ENCODE measurements around the gene RASL11B. TPM values are rescaled to one million over a fixed set of nuclear protein-coding genes. Genes with fewer than 3 reads are reported as not detected.

The RASL11B gene
- total RNA-seq, 1 donor from 2014 or later = 6.3 TPM

GRCh38 chr4:52869196-52869595 is 7.1 kb downstream of the RASL11B start:
- Histone ChIP-seq H3K9me3 (ENCODE audit: control insufficient read depth in 3 of 3, low read length in 3 of 3) (no peaks in the 10 kb centered on the region), H3K36me3 (ENCODE audit: control insufficient read depth in 3 of 3, insufficient read depth in 3 of 3, low read length in 3 of 3) (peaks cover 0 to 5% (median 2%) of the 10 kb centered on the region in 3 donors)

GRCh38 chr4:52869656-52870055 is 7.5 kb downstream of the RASL11B start:
- peaks cover 0 to 5% (median 2%) of the 10 kb centered on the region in 3 donors for H3K36me3 ChIP-seq (ENCODE audit: control insufficient read depth in 3 of 3, insufficient read depth in 3 of 3, low read length in 3 of 3)
- H3K4me3 ChIP-seq (ENCODE audit: low read length in 3 of 3) = peak overlapping the region in 2 of 3 donors; percentile 55 to 62
- H3K27ac ChIP-seq (ENCODE audit: low read depth, low read length) = peak overlapping the region; percentile 15
- peak overlapping the region in 1 of 3 donors; percentile 61 for H3K9ac ChIP-seq (ENCODE audit: low read depth in 1 of 3, low read length in 3 of 3)
- H3K4me1 ChIP-seq (ENCODE audit: control insufficient read depth in 3 of 3, insufficient read depth in 3 of 3, low read length in 3 of 3) = peaks cover 26 to 37% (median 29%) of the 10 kb centered on the region in 3 donors
- no peaks in the 10 kb centered on the region for H3K27me3 ChIP-seq (ENCODE audit: control insufficient read depth in 3 of 3, insufficient read depth in 3 of 3, low read length in 3 of 3)
- H3K9me3 ChIP-seq (ENCODE audit: control insufficient read depth in 3 of 3, low read length in 3 of 3) = no peaks in the 10 kb centered on the region

More at GRCh38 chr4:52869196-52869595, 7.1 kb downstream of the RASL11B start:
- Histone ChIP-seq H3K27me3 (ENCODE audit: control insufficient read depth in 3 of 3, insufficient read depth in 3 of 3, low read length in 3 of 3) (no peaks in the 10 kb centered on the region), H3K9ac (ENCODE audit: low read depth in 1 of 3, low read length in 3 of 3) (peak overlapping the region in 1 of 3 donors; percentile 61), H3K27ac (ENCODE audit: low read depth, low read length) (peak overlapping the region; percentile 15), H3K4me3 (ENCODE audit: low read length in 3 of 3) (peak overlapping the region in 2 of 3 donors; percentile 55 to 62), H3K4me1 (ENCODE audit: control insufficient read depth in 3 of 3, insufficient read depth in 3 of 3, low read length in 3 of 3) (peaks cover 26 to 36% (median 29%) of the 10 kb centered on the region in 3 donors)

GRCh38 chr4:52870225-52870624 is 8.1 kb downstream of the RASL11B start:
- H3K27ac ChIP-seq (ENCODE audit: low read depth, low read length) = no peak overlapping the region
- H3K27me3 ChIP-seq (ENCODE audit: control insufficient read depth in 3 of 3, insufficient read depth in 3 of 3, low read length in 3 of 3) = no peaks in the 10 kb centered on the region
- no peak overlapping the region for H3K9ac ChIP-seq (ENCODE audit: low read depth in 1 of 3, low read length in 3 of 3)
- H3K4me1 ChIP-seq (ENCODE audit: control insufficient read depth in 3 of 3, insufficient read depth in 3 of 3, low read length in 3 of 3) = peaks cover 25 to 33% (median 26%) of the 10 kb centered on the region in 3 donors
- no peak overlapping the region for H3K4me3 ChIP-seq (ENCODE audit: low read length in 3 of 3)
- peaks cover 0 to 5% (median 2%) of the 10 kb centered on the region in 3 donors for H3K36me3 ChIP-seq (ENCODE audit: control insufficient read depth in 3 of 3, insufficient read depth in 3 of 3, low read length in 3 of 3)
- H3K9me3 ChIP-seq (ENCODE audit: control insufficient read depth in 3 of 3, low read length in 3 of 3) = no peaks in the 10 kb centered on the region

DNA sequence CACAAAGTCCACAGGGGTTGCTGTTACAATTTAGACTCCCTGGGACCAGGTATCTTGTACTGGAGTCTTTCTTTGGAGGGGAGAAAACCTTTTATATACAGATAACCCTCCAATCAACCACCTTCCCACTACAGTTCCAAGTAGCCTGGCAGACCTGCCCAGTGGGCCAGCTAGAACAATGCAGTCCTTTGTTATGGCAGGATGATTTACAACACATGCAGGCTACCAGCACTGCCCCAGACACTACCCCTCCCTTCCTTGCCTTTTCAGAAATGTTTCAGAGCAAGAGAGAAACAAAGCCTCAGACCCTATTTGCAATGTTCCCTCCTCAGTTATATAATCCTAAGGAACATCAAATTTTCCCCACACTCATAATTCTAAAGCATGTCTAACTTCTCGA is 11.1 kb downstream of the RASL11B start:
- Histone ChIP-seq H3K9ac (ENCODE audit: low read depth in 1 of 3, low read length in 3 of 3) (no peak overlapping the region), H3K4me1 (ENCODE audit: control insufficient read depth in 3 of 3, insufficient read depth in 3 of 3, low read length in 3 of 3) (peaks cover 28 to 36% (median 30%) of the 10 kb centered on the region in 3 donors), H3K4me3 (ENCODE audit: low read length in 3 of 3) (no peak overlapping the region), H3K27ac (ENCODE audit: low read depth, low read length) (no peak overlapping the region), H3K9me3 (ENCODE audit: control insufficient read depth in 3 of 3, low read length in 3 of 3) (no peaks in the 10 kb centered on the region), H3K36me3 (ENCODE audit: control insufficient read depth in 3 of 3, insufficient read depth in 3 of 3, low read length in 3 of 3) (no peaks in the 10 kb centered on the region), H3K27me3 (ENCODE audit: control insufficient read depth in 3 of 3, insufficient read depth in 3 of 3, low read length in 3 of 3) (no peaks in the 10 kb centered on the region)

- Histone ChIP-seq H3K4me3 (ENCODE audit: low read length in 3 of 3) (no peak overlapping the region), H3K27me3 (ENCODE audit: control insufficient read depth in 3 of 3, insufficient read depth in 3 of 3, low read length in 3 of 3) (no peaks in the 10 kb centered on the region), H3K4me1 (ENCODE audit: control insufficient read depth in 3 of 3, insufficient read depth in 3 of 3, low read length in 3 of 3) (peaks cover 20 to 28% (median 24%) of the 10 kb centered on the region in 3 donors), H3K9ac (ENCODE audit: low read depth in 1 of 3, low read length in 3 of 3) (no peak overlapping the region), H3K9me3 (ENCODE audit: control insufficient read depth in 3 of 3, low read length in 3 of 3) (no peaks in the 10 kb centered on the region), H3K36me3 (ENCODE audit: control insufficient read depth in 3 of 3, insufficient read depth in 3 of 3, low read length in 3 of 3) (no peaks in the 10 kb centered on the region), H3K27ac (ENCODE audit: low read depth, low read length) (no peak overlapping the region)
Observed at GRCh38 chr4:52873861-52874343, 11.8 kb downstream of the RASL11B start.

GRCh38 chr4:52874948-52875347 is 12.8 kb downstream of the RASL11B start:
- no peak overlapping the region for H3K4me3 ChIP-seq (ENCODE audit: low read length in 3 of 3)
- peaks cover 10 to 18% (median 14%) of the 10 kb centered on the region in 3 donors for H3K4me1 ChIP-seq (ENCODE audit: control insufficient read depth in 3 of 3, insufficient read depth in 3 of 3, low read length in 3 of 3)
- H3K27me3 ChIP-seq (ENCODE audit: control insufficient read depth in 3 of 3, insufficient read depth in 3 of 3, low read length in 3 of 3) = no peaks in the 10 kb centered on the region
- no peaks in the 10 kb centered on the region for H3K9me3 ChIP-seq (ENCODE audit: control insufficient read depth in 3 of 3, low read length in 3 of 3)
- H3K27ac ChIP-seq (ENCODE audit: low read depth, low read length) = no peak overlapping the region
- no peak overlapping the region for H3K9ac ChIP-seq (ENCODE audit: low read depth in 1 of 3, low read length in 3 of 3)
- no peaks in the 10 kb centered on the region for H3K36me3 ChIP-seq (ENCODE audit: control insufficient read depth in 3 of 3, insufficient read depth in 3 of 3, low read length in 3 of 3)

DNA sequence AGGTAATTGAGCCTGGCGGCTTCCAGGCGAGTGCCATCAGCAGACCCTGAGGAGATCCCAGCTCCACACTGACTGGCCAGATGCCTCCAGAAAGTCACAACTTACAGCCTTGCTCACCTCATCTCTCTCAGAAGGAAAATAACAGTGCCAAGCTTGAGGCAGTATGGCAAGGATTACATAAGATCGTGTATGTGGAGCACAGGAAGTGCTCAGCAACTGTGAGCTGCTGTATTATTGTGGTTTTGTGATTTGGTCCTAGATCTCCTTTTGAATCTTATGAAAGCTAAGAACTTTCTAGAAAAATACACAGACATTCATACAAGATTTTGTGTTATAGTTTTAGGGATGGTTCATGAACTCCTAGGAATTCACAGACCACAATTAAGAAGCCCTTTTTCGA is 14.0 kb downstream of the RASL11B start:
- Histone ChIP-seq H3K27ac (ENCODE audit: low read depth, low read length) (no peak overlapping the region), H3K4me1 (ENCODE audit: control insufficient read depth in 3 of 3, insufficient read depth in 3 of 3, low read length in 3 of 3) (peaks cover 6 to 13% (median 9%) of the 10 kb centered on the region in 3 donors), H3K9ac (ENCODE audit: low read depth in 1 of 3, low read length in 3 of 3) (no peak overlapping the region), H3K4me3 (ENCODE audit: low read length in 3 of 3) (no peak overlapping the region), H3K27me3 (ENCODE audit: control insufficient read depth in 3 of 3, insufficient read depth in 3 of 3, low read length in 3 of 3) (no peaks in the 10 kb centered on the region), H3K36me3 (ENCODE audit: control insufficient read depth in 3 of 3, insufficient read depth in 3 of 3, low read length in 3 of 3) (no peaks in the 10 kb centered on the region), H3K9me3 (ENCODE audit: control insufficient read depth in 3 of 3, low read length in 3 of 3) (no peaks in the 10 kb centered on the region)

- peak overlapping the region in 1 of 3 donors; percentile 10 for H3K9ac ChIP-seq (ENCODE audit: low read depth in 1 of 3, low read length in 3 of 3)
- H3K36me3 ChIP-seq (ENCODE audit: control insufficient read depth in 3 of 3, insufficient read depth in 3 of 3, low read length in 3 of 3) = no peaks in the 10 kb centered on the region
- no peaks in the 10 kb centered on the region for H3K9me3 ChIP-seq (ENCODE audit: control insufficient read depth in 3 of 3, low read length in 3 of 3)
- H3K4me1 ChIP-seq (ENCODE audit: control insufficient read depth in 3 of 3, insufficient read depth in 3 of 3, low read length in 3 of 3) = peaks cover 6 to 13% (median 9%) of the 10 kb centered on the region in 3 donors
- H3K27ac ChIP-seq (ENCODE audit: low read depth, low read length) = no peak overlapping the region
- no peak overlapping the region for H3K4me3 ChIP-seq (ENCODE audit: low read length in 3 of 3)
- H3K27me3 ChIP-seq (ENCODE audit: control insufficient read depth in 3 of 3, insufficient read depth in 3 of 3, low read length in 3 of 3) = no peaks in the 10 kb centered on the region
Observed at GRCh38 chr4:52877036-52877435, 14.9 kb downstream of the RASL11B start.

- Histone ChIP-seq H3K4me1 (ENCODE audit: control insufficient read depth in 3 of 3, insufficient read depth in 3 of 3, low read length in 3 of 3) (peaks cover 6 to 13% (median 9%) of the 10 kb centered on the region in 3 donors), H3K36me3 (ENCODE audit: control insufficient read depth in 3 of 3, insufficient read depth in 3 of 3, low read length in 3 of 3) (no peaks in the 10 kb centered on the region), H3K4me3 (ENCODE audit: low read length in 3 of 3) (no peak overlapping the region), H3K9ac (ENCODE audit: low read depth in 1 of 3, low read length in 3 of 3) (no peak overlapping the region), H3K27ac (ENCODE audit: low read depth, low read length) (no peak overlapping the region), H3K9me3 (ENCODE audit: control insufficient read depth in 3 of 3, low read length in 3 of 3) (no peaks in the 10 kb centered on the region), H3K27me3 (ENCODE audit: control insufficient read depth in 3 of 3, insufficient read depth in 3 of 3, low read length in 3 of 3) (no peaks in the 10 kb centered on the region)
Observed at GRCh38 chr4:52877694-52878093, 15.6 kb downstream of the RASL11B start.

DNA sequence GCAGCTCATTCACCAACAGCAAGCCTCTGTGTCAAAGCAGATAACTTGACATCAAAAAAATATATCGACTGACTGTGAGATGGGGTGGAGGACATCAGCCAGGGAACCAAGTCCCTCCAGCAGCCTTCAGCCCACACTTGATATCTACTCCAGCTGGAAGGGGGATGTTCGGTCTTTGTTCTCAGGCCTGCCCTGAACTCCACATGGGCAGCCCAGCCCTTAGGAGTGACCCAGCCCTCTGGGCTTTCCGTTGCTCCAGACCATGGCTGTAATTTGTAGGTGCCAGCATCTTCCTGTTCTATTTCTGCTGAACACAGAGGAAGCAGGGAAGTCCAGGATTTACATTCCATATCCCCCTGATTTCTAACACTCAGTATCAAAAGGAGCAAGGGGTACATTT is 17.4 kb downstream of the RASL11B start:
- H3K27ac ChIP-seq (ENCODE audit: low read depth, low read length) = no peak overlapping the region
- no peaks in the 10 kb centered on the region for H3K9me3 ChIP-seq (ENCODE audit: control insufficient read depth in 3 of 3, low read length in 3 of 3)
- H3K9ac ChIP-seq (ENCODE audit: low read depth in 1 of 3, low read length in 3 of 3) = no peak overlapping the region
- H3K4me1 ChIP-seq (ENCODE audit: control insufficient read depth in 3 of 3, insufficient read depth in 3 of 3, low read length in 3 of 3) = peaks cover 6 to 9% (median 9%) of the 10 kb centered on the region in 3 donors
- no peak overlapping the region for H3K4me3 ChIP-seq (ENCODE audit: low read length in 3 of 3)
- H3K36me3 ChIP-seq (ENCODE audit: control insufficient read depth in 3 of 3, insufficient read depth in 3 of 3, low read length in 3 of 3) = no peaks in the 10 kb centered on the region
- no peaks in the 10 kb centered on the region for H3K27me3 ChIP-seq (ENCODE audit: control insufficient read depth in 3 of 3, insufficient read depth in 3 of 3, low read length in 3 of 3)

All from skeletal muscle tissue (tissue), 4 donors.